Astrocyte (in vitro differentiated cells and primary cell): ENCODE measurements around the gene ELAC2. TPM values are rescaled to one million over a fixed set of nuclear protein-coding genes. Genes with fewer than 3 reads are reported as not detected.

Experiments
- DNase-seq: peaks from one replicate; pipeline ENCODE4 v3.0.0-alpha.2; 2010; ENCODE audit warnings: low read depth
- FAIRE-seq: peaks from 2 replicates; lab custom pipeline; 2011; peaks lifted over from hg19 to GRCh38; lab: Jason Lieb, UNC
- H2AFZ ChIP-seq: 2 replicates; pipeline ENCODE4 v1.6.0; 2012; ENCODE audit warnings: low read depth, low read length, inconsistent platforms
- H3K27ac ChIP-seq: 2 replicates; pipeline ENCODE4 v1.5.1; 2011; ENCODE audit warnings: low read depth, low read length, inconsistent platforms
- H3K27me3 ChIP-seq: 2 replicates; pipeline ENCODE4 v1.6.0; 2011; ENCODE audit warnings: low read length, inconsistent platforms; ENCODE audit not compliant: insufficient read depth
- H3K36me3 ChIP-seq: 2 replicates; pipeline ENCODE4 v1.5.1; 2011; ENCODE audit warnings: low read length, inconsistent platforms; ENCODE audit not compliant: insufficient read depth
- H3K4me1 ChIP-seq: 2 replicates; pipeline ENCODE4 v1.5.1; 2011; ENCODE audit warnings: low read length, inconsistent platforms; ENCODE audit not compliant: insufficient read depth
- H3K4me2 ChIP-seq: 2 replicates; pipeline ENCODE4 v1.6.0; 2012; ENCODE audit warnings: low read length, inconsistent platforms
- H3K4me3 ChIP-seq: 2 replicates; pipeline ENCODE4 v1.5.1; 2011; ENCODE audit warnings: low read depth, mild to moderate bottlenecking, low read length, inconsistent platforms; ENCODE audit not compliant: insufficient read depth
- H3K79me2 ChIP-seq: 2 replicates; pipeline ENCODE4 v1.6.0; 2012; ENCODE audit warnings: mild to moderate bottlenecking, low read length, inconsistent platforms; ENCODE audit not compliant: insufficient read depth
- H3K9ac ChIP-seq: 2 replicates; pipeline ENCODE4 v1.6.0; 2012; ENCODE audit warnings: mild to moderate bottlenecking, low read length, inconsistent platforms
- H3K9me3 ChIP-seq: 2 replicates; pipeline ENCODE4 v1.5.1; 2012; ENCODE audit warnings: low read depth, mild to moderate bottlenecking, low read length, inconsistent platforms; ENCODE audit not compliant: insufficient read depth
- H4K20me1 ChIP-seq: 2 replicates; pipeline ENCODE4 v1.6.0; 2012; ENCODE audit warnings: low read length, inconsistent platforms; ENCODE audit not compliant: insufficient read depth
- H3K27ac Mint-ChIP-seq: one replicate; pipeline ENCODE4 v1.8.0; 2021; ENCODE audit warnings: mild to moderate bottlenecking, mixed read lengths; ENCODE audit not compliant: unreplicated experiment
- H3K27me3 Mint-ChIP-seq: one replicate; pipeline ENCODE4 v1.8.0; 2021; ENCODE audit warnings: low read depth, mixed read lengths; ENCODE audit not compliant: unreplicated experiment
- H3K36me3 Mint-ChIP-seq: one replicate; pipeline ENCODE4 v1.8.0; 2021; ENCODE audit warnings: low read depth, mixed read lengths; ENCODE audit not compliant: unreplicated experiment
- H3K4me1 Mint-ChIP-seq: one replicate; pipeline ENCODE4 v1.8.0; 2021; ENCODE audit warnings: low read depth, mixed read lengths; ENCODE audit not compliant: unreplicated experiment
- H3K4me3 Mint-ChIP-seq: one replicate; pipeline ENCODE4 v1.8.0; 2021; ENCODE audit warnings: mild to moderate bottlenecking, moderate library complexity, mixed read lengths; ENCODE audit not compliant: unreplicated experiment
- H3K9me3 Mint-ChIP-seq: one replicate; pipeline ENCODE4 v1.8.0; 2021; ENCODE audit warnings: mild to moderate bottlenecking, mixed read lengths; ENCODE audit not compliant: unreplicated experiment
- CTCF ChIP-seq: IDR thresholded peaks from 2 replicates; pipeline ENCODE4 v1.5.1; 2011; ENCODE audit warnings: low read depth, mild to moderate bottlenecking, inconsistent platforms, low read length, moderate library complexity; ENCODE audit not compliant: insufficient read depth
- EZH2 ChIP-seq: IDR thresholded peaks from 2 replicates; pipeline ENCODE4 v1.6.1; 2012; ENCODE audit warnings: mild to moderate bottlenecking, low read length, inconsistent platforms; ENCODE audit not compliant: insufficient read depth
- total RNA-seq: library from RNA; stranded (reverse); gene quantifications from 2 replicates; pipeline ENCODE4 v1.2.1, GENCODE V29; 2021

ELAC2 gene
- total RNA-seq, 1 donor from 2014 or later, result 63.2 TPM

GRCh38 chr17:13030056-13030455, 12.2 kb upstream of the ELAC2 start:
- DNase-seq, result no peak
- Histone ChIP-seq H3K4me1 (no peaks in the 10 kb centered on the region), H3K79me2 (no peaks in the 10 kb centered on the region), H3K4me2 (no peak overlapping the region), H3K9me3 (no peaks in the 10 kb centered on the region), H3K36me3 (no peaks in the 10 kb centered on the region), H3K4me3 (no peak overlapping the region), H3K27me3 (peaks cover 2% of the 10 kb centered on the region), H2AFZ (no peak overlapping the region), H3K27ac (no peak overlapping the region), H4K20me1 (no peaks in the 10 kb centered on the region), H3K9ac (no peak overlapping the region)
- Mint-ChIP-seq H3K4me3 (no peak overlapping the region), H3K9me3 (no peaks in the 10 kb centered on the region), H3K4me1 (no peaks in the 10 kb centered on the region), H3K27ac (no peak overlapping the region), H3K27me3 (peaks cover 6% of the 10 kb centered on the region), H3K36me3 (no peaks in the 10 kb centered on the region)
- TF ChIP-seq CTCF (no peak), EZH2 (no peak)
- no peak for FAIRE-seq

GRCh38 chr17:13029340-13029739, 11.5 kb upstream of the ELAC2 start:
- Histone ChIP-seq H4K20me1 (no peaks in the 10 kb centered on the region), H2AFZ (no peak overlapping the region), H3K79me2 (no peaks in the 10 kb centered on the region), H3K27me3 (peaks cover 2% of the 10 kb centered on the region), H3K4me1 (no peaks in the 10 kb centered on the region), H3K9me3 (no peaks in the 10 kb centered on the region), H3K4me2 (no peak overlapping the region), H3K36me3 (no peaks in the 10 kb centered on the region), H3K4me3 (no peak overlapping the region), H3K9ac (no peak overlapping the region), H3K27ac (no peak overlapping the region)
- Mint-ChIP-seq H3K27me3 (peaks cover 9% of the 10 kb centered on the region), H3K9me3 (no peaks in the 10 kb centered on the region), H3K4me1 (no peaks in the 10 kb centered on the region), H3K36me3 (no peaks in the 10 kb centered on the region), H3K4me3 (no peak overlapping the region), H3K27ac (peak overlapping the region; percentile 67)
- TF ChIP-seq CTCF, result no peak
- TF ChIP-seq EZH2, result no peak
- FAIRE-seq, result no peak
- no peak for DNase-seq

- no peaks in the 10 kb centered on the region for H3K4me1 Mint-ChIP-seq
- H3K36me3 ChIP-seq, result no peaks in the 10 kb centered on the region
These were observed 9.4 kb upstream of the ELAC2 start for GRCh38 chr17:13027246-13027645.

More at GRCh38 chr17:13027246-13027645, 9.4 kb upstream of the ELAC2 start:
- H3K4me3 Mint-ChIP-seq, result no peak overlapping the region
- no peak overlapping the region for H3K27ac Mint-ChIP-seq
- H3K27ac ChIP-seq, result no peak overlapping the region
- DNase-seq (no peak), FAIRE-seq (no peak)
- TF ChIP-seq CTCF, result no peak
- TF ChIP-seq EZH2, result no peak
- H3K9ac ChIP-seq, result no peak overlapping the region
- H2AFZ ChIP-seq, result no peak overlapping the region
- peaks cover 9% of the 10 kb centered on the region for H3K27me3 Mint-ChIP-seq
- no peaks in the 10 kb centered on the region for H3K36me3 Mint-ChIP-seq
- H3K9me3 Mint-ChIP-seq, result no peaks in the 10 kb centered on the region
- H3K4me2 ChIP-seq, result no peak overlapping the region
- H3K4me1 ChIP-seq, result no peaks in the 10 kb centered on the region
- no peak overlapping the region for H3K4me3 ChIP-seq
- H3K9me3 ChIP-seq, result no peaks in the 10 kb centered on the region
- H4K20me1 ChIP-seq, result no peaks in the 10 kb centered on the region
- H3K27me3 ChIP-seq, result peaks cover 2% of the 10 kb centered on the region
- no peaks in the 10 kb centered on the region for H3K79me2 ChIP-seq
